Measurements from ENCODE around the gene CATSPERD. TPM values are rescaled to one million over a fixed set of nuclear protein-coding genes. Genes with fewer than 3 reads are reported as not detected.

CATSPERD gene
- total RNA-seq, 1 experiment from 2014 or later: not detected

DNA sequence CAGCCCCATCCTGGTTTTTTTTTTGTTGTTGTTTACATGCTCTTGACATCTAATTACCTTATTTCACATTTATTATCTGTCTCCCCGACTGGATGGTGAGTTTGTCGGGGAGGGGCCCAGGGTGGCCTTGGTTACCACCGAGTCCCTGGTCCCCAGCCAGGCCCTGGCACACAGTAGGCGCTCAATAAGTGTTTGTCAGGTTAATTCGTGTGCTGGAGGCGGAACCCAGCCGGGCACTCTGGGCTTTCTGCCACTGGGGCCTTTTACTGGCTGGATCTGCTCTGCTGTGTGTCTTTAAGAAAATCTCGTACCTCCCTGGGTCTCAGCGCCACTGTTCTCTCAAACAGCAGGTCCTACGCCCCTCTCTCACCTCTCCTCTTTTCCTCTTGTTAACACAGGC is 89.0 kb downstream of the CATSPERD start:
- Histone ChIP-seq H3K9ac (ENCODE audit: extremely low read depth, insufficient read length, low read length) (no peak overlapping the region), H3K4ac (ENCODE audit: low read depth, low read length) (no peak overlapping the region), H3K23ac (ENCODE audit: insufficient read length, low read depth, low read length) (no peak overlapping the region), H3K9me3 (ENCODE audit: control insufficient read depth, low read depth, low read length) (no peaks in the 10 kb centered on the region), H3K79me1 (ENCODE audit: insufficient read depth, low read depth, low read length, poor library complexity, severe bottlenecking) (no peaks in the 10 kb centered on the region), H3K14ac (ENCODE audit: insufficient read depth, low read length) (no peak overlapping the region), H4K8ac (replicated peaks; ENCODE audit: insufficient read length, low read depth, low read length) (no peak overlapping the region), H2BK15ac (ENCODE audit: low read depth, low read length) (no peak overlapping the region), H3K79me2 (ENCODE audit: insufficient read depth, low read length) (no peaks in the 10 kb centered on the region), H3K23me2 (ENCODE audit: insufficient read length, low read depth, low read length, poor library complexity, severe bottlenecking) (peaks cover 2% of the 10 kb centered on the region), H3K56ac (ENCODE audit: insufficient read length, low read depth, low read length) (no peak overlapping the region), H4K91ac (ENCODE audit: insufficient read length, low read depth, low read length) (no peak overlapping the region), H3K27ac (ENCODE audit: insufficient read length, low read depth, low read length) (no peak overlapping the region), H4K20me1 (ENCODE audit: control insufficient read depth, insufficient read depth, insufficient read length) (no peaks in the 10 kb centered on the region), H3K27me3 (ENCODE audit: insufficient read depth, low read length) (no peaks in the 10 kb centered on the region; the same call in 1 of the 2 replicates), H3K18ac (ENCODE audit: insufficient read length, low read depth, low read length) (no peak overlapping the region), H2AFZ (ENCODE audit: low read length) (no peak overlapping the region), H3T11ph (ENCODE audit: low read length) (no peak overlapping the region), H3K4me1 (ENCODE audit: insufficient read depth, low read length) (no peaks in the 10 kb centered on the region), H2BK20ac (ENCODE audit: low read depth, low read length, poor library complexity, severe bottlenecking) (no peak overlapping the region), H2BK12ac (ENCODE audit: insufficient read length, low read depth, low read length) (no peak overlapping the region), H3K4me2 (ENCODE audit: insufficient read depth, insufficient read length, low read length) (no peak overlapping the region), H2BK5ac (ENCODE audit: insufficient read length, low read length) (no peak overlapping the region), H2AK5ac (ENCODE audit: insufficient read length, low read length) (no peak overlapping the region), H2BK120ac (ENCODE audit: low read depth, low read length, poor library complexity, severe bottlenecking) (no peak overlapping the region), H4K5ac (ENCODE audit: insufficient read length, low read depth, low read length) (no peak overlapping the region)
- Mint-ChIP-seq H3K4me1 (peaks cover 10 to 14% of the 10 kb centered on the region in 2 experiments), H3K36me3 (ENCODE audit: insufficient read depth in 1 of 3, low read depth in 3 of 3) (no peaks in the 10 kb centered on the region), H3K27ac (no peak overlapping the region), H3K4me3 (no peak overlapping the region), H3K9me3 (no peaks in the 10 kb centered on the region), H3K27me3 (ENCODE audit: low read depth) (peaks cover 17% of the 10 kb centered on the region)
- no CpG with 5 or more reads among the region's 10 CpGs for WGBS (ENCODE audit: extremely low coverage, insufficient read length, low lambda C conversion rate)
- DNase-seq: no peak
- TF ChIP-seq, protein P1, sequence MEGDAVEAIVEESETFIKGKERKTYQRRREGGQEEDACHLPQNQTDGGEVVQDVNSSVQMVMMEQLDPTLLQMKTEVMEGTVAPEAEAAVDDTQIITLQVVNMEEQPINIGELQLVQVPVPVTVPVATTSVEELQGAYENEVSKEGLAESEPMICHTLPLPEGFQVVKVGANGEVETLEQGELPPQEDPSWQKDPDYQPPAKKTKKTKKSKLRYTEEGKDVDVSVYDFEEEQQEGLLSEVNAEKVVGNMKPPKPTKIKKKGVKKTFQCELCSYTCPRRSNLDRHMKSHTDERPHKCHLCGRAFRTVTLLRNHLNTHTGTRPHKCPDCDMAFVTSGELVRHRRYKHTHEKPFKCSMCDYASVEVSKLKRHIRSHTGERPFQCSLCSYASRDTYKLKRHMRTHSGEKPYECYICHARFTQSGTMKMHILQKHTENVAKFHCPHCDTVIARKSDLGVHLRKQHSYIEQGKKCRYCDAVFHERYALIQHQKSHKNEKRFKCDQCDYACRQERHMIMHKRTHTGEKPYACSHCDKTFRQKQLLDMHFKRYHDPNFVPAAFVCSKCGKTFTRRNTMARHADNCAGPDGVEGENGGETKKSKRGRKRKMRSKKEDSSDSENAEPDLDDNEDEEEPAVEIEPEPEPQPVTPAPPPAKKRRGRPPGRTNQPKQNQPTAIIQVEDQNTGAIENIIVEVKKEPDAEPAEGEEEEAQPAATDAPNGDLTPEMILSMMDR (conservative IDR thresholded peaks at IDR 0.05): no peak

All from H9 (cell line).